HEK293T (cell line): Measurements from ENCODE around the gene LACTBL1.

Experiments
- BHLHE40 ChIP-seq: fragments of 450-650 bp; IDR thresholded peaks from 2 replicates; pipeline ENCODE4 v1.6.1; 2016; ENCODE audit warnings: mild to moderate bottlenecking, moderate library complexity, borderline replicate concordance
- ELF4 ChIP-seq: fragments of 450-650 bp; IDR thresholded peaks from 2 replicates; pipeline ENCODE4 v1.6.1; 2017; ENCODE audit warnings: antibody characterized with exemption
- FOXA1 ChIP-seq: fragments of 450-650 bp; IDR thresholded peaks from 2 replicates; pipeline ENCODE4 v1.6.1; 2016; ENCODE audit warnings: mild to moderate bottlenecking
- FOXK2 ChIP-seq: fragments of 450-650 bp; IDR thresholded peaks from 2 replicates; pipeline ENCODE4 v1.6.1; 2016; ENCODE audit warnings: mild to moderate bottlenecking
- FOXM1 ChIP-seq: fragments of 450-650 bp; IDR thresholded peaks from 2 replicates; pipeline ENCODE4 v1.6.1; 2017; ENCODE audit warnings: mild to moderate bottlenecking, borderline replicate concordance
- HDGF ChIP-seq: fragments of 450-650 bp; IDR thresholded peaks from 2 replicates; pipeline ENCODE4 v1.6.1; 2017; ENCODE audit warnings: antibody characterized with exemption, borderline replicate concordance
- L3MBTL2 ChIP-seq: fragments of 450-650 bp; conservative IDR thresholded peaks from 2 replicates; pipeline ENCODE4 v1.6.1; 2016; ENCODE audit warnings: mild to moderate bottlenecking
- LEF1 ChIP-seq: fragments of 450-650 bp; IDR thresholded peaks from 2 replicates; pipeline ENCODE4 v1.6.1; 2017; ENCODE audit warnings: mild to moderate bottlenecking, borderline replicate concordance
- NFRKB ChIP-seq: fragments of 450-650 bp; IDR thresholded peaks from 2 replicates; pipeline ENCODE4 v1.6.1; 2016; ENCODE audit warnings: mild to moderate bottlenecking, moderate library complexity
- SP1 ChIP-seq: fragments of 450-650 bp; IDR thresholded peaks from 2 replicates; pipeline ENCODE4 v1.6.1; 2017
- SUZ12 ChIP-seq: fragments of 450-650 bp; IDR thresholded peaks from 2 replicates; pipeline ENCODE4 v1.6.1; 2016; ENCODE audit warnings: mild to moderate bottlenecking
- TARDBP ChIP-seq: fragments of 450-650 bp; IDR thresholded peaks from 2 replicates; pipeline ENCODE4 v1.6.1; 2016
- ZNF384 ChIP-seq: fragments of 450-650 bp; IDR thresholded peaks from 2 replicates; pipeline ENCODE4 v1.6.1; 2016
- TF ChIP-seq, protein P1 (sequence below): fragments of 450-650 bp; IDR thresholded peaks from 2 replicates; pipeline ENCODE4 v1.6.1; 2016

DNA sequence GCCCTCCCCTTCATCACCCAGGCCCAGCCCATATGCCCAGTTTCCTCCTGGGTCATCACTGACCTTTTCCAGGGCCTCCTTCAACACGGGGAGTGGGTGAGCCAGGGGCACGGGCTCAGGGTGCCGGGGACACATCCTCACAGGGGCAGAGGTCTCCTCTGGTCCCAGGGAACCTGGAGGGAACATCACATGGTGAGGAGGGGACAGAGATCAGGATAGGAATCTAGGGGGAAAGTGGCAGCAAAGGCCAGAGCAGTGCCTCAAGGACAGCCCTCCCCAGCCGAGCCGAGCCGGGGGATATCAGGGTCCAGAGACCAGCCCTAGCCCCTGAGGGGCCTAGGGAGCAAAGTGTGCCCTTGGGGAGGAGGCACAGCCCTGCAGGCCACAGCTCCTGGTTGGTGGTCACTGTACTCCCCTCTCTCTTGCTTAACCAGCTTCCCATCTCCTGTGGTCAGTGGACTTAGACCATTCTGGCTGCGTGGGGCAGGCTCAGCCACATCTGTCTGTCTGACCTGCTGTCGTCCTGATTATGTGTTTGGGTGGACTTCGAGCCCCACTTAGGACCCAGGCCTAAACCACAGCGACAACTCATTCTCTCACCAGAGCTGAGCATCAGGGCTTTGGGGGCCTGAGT lies 9.5 kb downstream of the LACTBL1 start:
- TF ChIP-seq FOXK2: no peak
- TF ChIP-seq BHLHE40: no peak
- no peak for TF ChIP-seq SUZ12
- TF ChIP-seq HDGF: no peak
- TF ChIP-seq SP1: no peak
- no peak for TF ChIP-seq L3MBTL2
- TF ChIP-seq NFRKB: no peak
- TF ChIP-seq, protein P1, sequence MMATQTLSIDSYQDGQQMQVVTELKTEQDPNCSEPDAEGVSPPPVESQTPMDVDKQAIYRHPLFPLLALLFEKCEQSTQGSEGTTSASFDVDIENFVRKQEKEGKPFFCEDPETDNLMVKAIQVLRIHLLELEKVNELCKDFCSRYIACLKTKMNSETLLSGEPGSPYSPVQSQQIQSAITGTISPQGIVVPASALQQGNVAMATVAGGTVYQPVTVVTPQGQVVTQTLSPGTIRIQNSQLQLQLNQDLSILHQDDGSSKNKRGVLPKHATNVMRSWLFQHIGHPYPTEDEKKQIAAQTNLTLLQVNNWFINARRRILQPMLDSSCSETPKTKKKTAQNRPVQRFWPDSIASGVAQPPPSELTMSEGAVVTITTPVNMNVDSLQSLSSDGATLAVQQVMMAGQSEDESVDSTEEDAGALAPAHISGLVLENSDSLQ: no peak
- TF ChIP-seq FOXM1: no peak
- TF ChIP-seq TARDBP: no peak
- no peak for TF ChIP-seq FOXA1
- no peak for TF ChIP-seq ELF4
- TF ChIP-seq ZNF384: no peak
- TF ChIP-seq LEF1: no peak
